ENCODE results near the gene TBC1D1.

The TBC1D1 gene

GRCh38 chr4:38128478-38129459, 237.9 kb downstream of the TBC1D1 start:
- peak overlapping the region; percentile 98 for H3K27ac Mint-ChIP-seq (ENCODE audit: low read depth)
- peak; percentile 47 to 70 for DNase-seq (ENCODE audit: low spot score in 2 of 2)
- ATAC-seq (replicated peaks; ENCODE audit: extremely low read depth, poor library complexity, severe bottlenecking): peak; percentile 35
- peaks cover 34% of the 10 kb centered on the region for H3K36me3 Mint-ChIP-seq (ENCODE audit: insufficient read depth)
- H3K4me3 Mint-ChIP-seq: peak overlapping the region; percentile 76
- H3K9me3 Mint-ChIP-seq: no peaks in the 10 kb centered on the region
- H3K27me3 Mint-ChIP-seq: no peaks in the 10 kb centered on the region
- H3K4me1 Mint-ChIP-seq: peaks cover 64% of the 10 kb centered on the region

- H3K27ac Mint-ChIP-seq (ENCODE audit: low read depth): peak overlapping the region; percentile 98
- ATAC-seq (replicated peaks; ENCODE audit: extremely low read depth, poor library complexity, severe bottlenecking): no peak
- H3K4me1 Mint-ChIP-seq: peaks cover 62% of the 10 kb centered on the region
- H3K9me3 Mint-ChIP-seq: no peaks in the 10 kb centered on the region
- H3K36me3 Mint-ChIP-seq (ENCODE audit: insufficient read depth): peaks cover 39% of the 10 kb centered on the region
- H3K4me3 Mint-ChIP-seq: peak overlapping the region; percentile 76
- H3K27me3 Mint-ChIP-seq: no peaks in the 10 kb centered on the region
- DNase-seq (ENCODE audit: low spot score in 2 of 2): no peak
Observed at GRCh38 chr4:38129460-38130227, 238.8 kb downstream of the TBC1D1 start.

- no peaks in the 10 kb centered on the region for H3K9me3 Mint-ChIP-seq
- peak overlapping the region; percentile 76 for H3K4me3 Mint-ChIP-seq
- DNase-seq (ENCODE audit: low spot score in 2 of 2): no peak
- H3K27ac Mint-ChIP-seq (ENCODE audit: low read depth): peak overlapping the region; percentile 98
- H3K27me3 Mint-ChIP-seq: no peaks in the 10 kb centered on the region
- peaks cover 62% of the 10 kb centered on the region for H3K4me1 Mint-ChIP-seq
- H3K36me3 Mint-ChIP-seq (ENCODE audit: insufficient read depth): peaks cover 40% of the 10 kb centered on the region
- ATAC-seq (replicated peaks; ENCODE audit: extremely low read depth, poor library complexity, severe bottlenecking): no peak
Observed at GRCh38 chr4:38130884-38131283, 240.0 kb downstream of the TBC1D1 start.

- peak; percentile 41 to 78 for DNase-seq (ENCODE audit: low spot score in 2 of 2)
- peak overlapping the region; percentile 76 for H3K4me3 Mint-ChIP-seq
- H3K27ac Mint-ChIP-seq (ENCODE audit: low read depth): peak overlapping the region; percentile 98
- peaks cover 62% of the 10 kb centered on the region for H3K4me1 Mint-ChIP-seq
- ATAC-seq (replicated peaks; ENCODE audit: extremely low read depth, poor library complexity, severe bottlenecking): peak; percentile 45
- peaks cover 40% of the 10 kb centered on the region for H3K36me3 Mint-ChIP-seq (ENCODE audit: insufficient read depth)
- no peaks in the 10 kb centered on the region for H3K9me3 Mint-ChIP-seq
- H3K27me3 Mint-ChIP-seq: no peaks in the 10 kb centered on the region
Observed at GRCh38 chr4:38131371-38132091, 240.6 kb downstream of the TBC1D1 start.

GRCh38 chr4:38132107-38132673, 241.3 kb downstream of the TBC1D1 start:
- Mint-ChIP-seq H3K9me3 (no peaks in the 10 kb centered on the region), H3K27me3 (no peaks in the 10 kb centered on the region), H3K36me3 (ENCODE audit: insufficient read depth) (peaks cover 42% of the 10 kb centered on the region), H3K27ac (ENCODE audit: low read depth) (peak overlapping the region; percentile 98), H3K4me1 (peaks cover 62% of the 10 kb centered on the region), H3K4me3 (peak overlapping the region; percentile 76)
- peak; percentile 45 to 78 for DNase-seq (ENCODE audit: low spot score in 2 of 2)
- peak; percentile 79 for ATAC-seq (replicated peaks; ENCODE audit: extremely low read depth, poor library complexity, severe bottlenecking)

- no peaks in the 10 kb centered on the region for H3K9me3 Mint-ChIP-seq
- DNase-seq (ENCODE audit: low spot score in 2 of 2) (no peak), ATAC-seq (replicated peaks; ENCODE audit: extremely low read depth, poor library complexity, severe bottlenecking) (no peak)
- peaks cover 40% of the 10 kb centered on the region for H3K36me3 Mint-ChIP-seq (ENCODE audit: insufficient read depth)
- H3K4me1 Mint-ChIP-seq: peaks cover 57% of the 10 kb centered on the region
- H3K27me3 Mint-ChIP-seq: no peaks in the 10 kb centered on the region
- H3K27ac Mint-ChIP-seq (ENCODE audit: low read depth): peak overlapping the region; percentile 98
- no peak overlapping the region for H3K4me3 Mint-ChIP-seq
Observed at GRCh38 chr4:38132843-38133662, 242.2 kb downstream of the TBC1D1 start.

GRCh38 chr4:38133711-38134480, 243.0 kb downstream of the TBC1D1 start:
- no peak for ATAC-seq (replicated peaks; ENCODE audit: extremely low read depth, poor library complexity, severe bottlenecking)
- no peak overlapping the region for H3K27ac Mint-ChIP-seq (ENCODE audit: low read depth)
- peaks cover 56% of the 10 kb centered on the region for H3K4me1 Mint-ChIP-seq
- no peak for DNase-seq (ENCODE audit: low spot score in 2 of 2)
- no peaks in the 10 kb centered on the region for H3K27me3 Mint-ChIP-seq
- no peaks in the 10 kb centered on the region for H3K9me3 Mint-ChIP-seq
- no peak overlapping the region for H3K4me3 Mint-ChIP-seq
- H3K36me3 Mint-ChIP-seq (ENCODE audit: insufficient read depth): peaks cover 42% of the 10 kb centered on the region

- H3K4me1 Mint-ChIP-seq: peaks cover 52% of the 10 kb centered on the region
- peaks cover 40% of the 10 kb centered on the region for H3K36me3 Mint-ChIP-seq (ENCODE audit: insufficient read depth)
- no peak overlapping the region for H3K4me3 Mint-ChIP-seq
- DNase-seq (ENCODE audit: low spot score in 2 of 2) (no peak), ATAC-seq (replicated peaks; ENCODE audit: extremely low read depth, poor library complexity, severe bottlenecking) (no peak)
- H3K27me3 Mint-ChIP-seq: no peaks in the 10 kb centered on the region
- H3K27ac Mint-ChIP-seq (ENCODE audit: low read depth): no peak overlapping the region
- H3K9me3 Mint-ChIP-seq: no peaks in the 10 kb centered on the region
Observed at GRCh38 chr4:38135201-38135600, 244.3 kb downstream of the TBC1D1 start.

GRCh38 chr4:38136604-38137003, 245.7 kb downstream of the TBC1D1 start:
- Mint-ChIP-seq H3K27me3 (no peaks in the 10 kb centered on the region), H3K4me1 (peaks cover 39% of the 10 kb centered on the region), H3K27ac (ENCODE audit: low read depth) (no peak overlapping the region), H3K4me3 (no peak overlapping the region), H3K36me3 (ENCODE audit: insufficient read depth) (peaks cover 31% of the 10 kb centered on the region), H3K9me3 (no peaks in the 10 kb centered on the region)
- no peak for DNase-seq (ENCODE audit: low spot score in 2 of 2)
- ATAC-seq (replicated peaks; ENCODE audit: extremely low read depth, poor library complexity, severe bottlenecking): no peak

GRCh38 chr4:38137080-38137479, 246.2 kb downstream of the TBC1D1 start:
- Mint-ChIP-seq H3K9me3 (no peaks in the 10 kb centered on the region), H3K4me1 (peaks cover 34% of the 10 kb centered on the region), H3K36me3 (ENCODE audit: insufficient read depth) (peaks cover 26% of the 10 kb centered on the region), H3K27ac (ENCODE audit: low read depth) (no peak overlapping the region), H3K4me3 (no peak overlapping the region), H3K27me3 (no peaks in the 10 kb centered on the region)
- DNase-seq (ENCODE audit: low spot score in 2 of 2) (no peak), ATAC-seq (replicated peaks; ENCODE audit: extremely low read depth, poor library complexity, severe bottlenecking) (no peak)

- DNase-seq (ENCODE audit: low spot score in 2 of 2) (no peak), ATAC-seq (replicated peaks; ENCODE audit: extremely low read depth, poor library complexity, severe bottlenecking) (no peak)
- H3K27ac Mint-ChIP-seq (ENCODE audit: low read depth): no peak overlapping the region
- no peak overlapping the region for H3K4me3 Mint-ChIP-seq
- no peaks in the 10 kb centered on the region for H3K9me3 Mint-ChIP-seq
- H3K36me3 Mint-ChIP-seq (ENCODE audit: insufficient read depth): peaks cover 22% of the 10 kb centered on the region
- no peaks in the 10 kb centered on the region for H3K27me3 Mint-ChIP-seq
- peaks cover 21% of the 10 kb centered on the region for H3K4me1 Mint-ChIP-seq
Observed at GRCh38 chr4:38138363-38138762, 247.5 kb downstream of the TBC1D1 start.
